ENCODE measurements around the gene ARHGEF1.
"Not testable (repeated sequence)": the region's sequence is repeated elsewhere in the genome, so short reads cannot be mapped to it uniquely, and the experiment has no call there.

ARHGEF1 gene

DNA sequence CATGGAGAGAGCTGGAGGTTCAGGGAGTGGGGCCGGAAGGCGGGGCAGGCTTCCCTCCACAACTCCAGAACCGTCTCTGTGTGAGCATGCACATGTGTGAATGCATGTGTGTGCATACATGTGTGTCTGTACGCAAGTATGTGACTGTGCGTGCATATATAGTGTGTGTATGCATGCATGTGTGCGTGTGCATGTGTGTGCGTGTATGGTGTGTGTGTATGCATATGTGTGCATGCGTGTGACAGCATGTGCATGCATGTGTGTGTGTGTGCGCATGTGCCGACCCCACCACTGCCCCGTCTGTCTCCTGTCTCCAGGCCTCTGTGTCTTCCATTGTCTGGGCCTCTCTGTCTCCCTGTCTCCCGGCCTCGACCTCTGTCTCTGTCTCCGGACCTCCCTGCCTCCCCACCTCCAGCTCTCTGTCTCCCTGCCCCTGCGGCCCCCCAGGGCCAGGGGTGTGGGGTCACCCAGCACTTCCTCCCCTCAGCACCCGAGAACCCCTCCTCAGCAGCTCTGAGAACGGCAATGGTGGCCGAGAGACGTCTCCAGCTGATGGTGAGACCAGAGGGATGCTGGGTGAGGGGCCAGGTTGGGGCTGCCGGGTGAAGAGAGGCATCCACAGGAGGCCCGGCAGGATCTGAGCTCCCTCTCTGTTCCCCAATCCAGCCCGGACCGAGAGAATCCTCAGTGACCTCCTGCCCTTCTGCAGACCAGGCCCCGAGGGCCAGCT, 22.5 kb downstream of the ARHGEF1 start:
- DNase-seq (ENCODE audit: low read depth in 2 of 2): no peak

DNA sequence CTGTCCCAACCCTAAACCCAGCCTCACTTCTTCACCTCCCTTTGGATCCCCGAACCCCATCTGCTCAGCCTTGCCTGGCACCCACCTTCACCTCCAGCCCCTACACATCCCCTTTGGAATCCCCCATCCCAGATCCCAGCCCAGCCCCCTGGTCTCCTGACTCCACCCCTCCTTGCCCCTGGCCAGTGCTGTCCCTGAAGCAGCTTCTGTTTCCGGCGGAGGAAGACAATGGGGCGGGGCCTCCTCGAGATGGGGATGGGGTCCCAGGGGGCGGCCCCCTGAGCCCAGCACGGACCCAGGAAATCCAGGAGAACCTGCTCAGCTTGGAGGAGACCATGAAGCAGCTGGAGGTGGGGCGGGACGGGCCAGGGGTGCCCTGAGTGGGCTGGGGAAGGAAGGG, 23.3 kb downstream of the ARHGEF1 start:
- DNase-seq (ENCODE audit: low read depth in 2 of 2): no peak

DNA sequence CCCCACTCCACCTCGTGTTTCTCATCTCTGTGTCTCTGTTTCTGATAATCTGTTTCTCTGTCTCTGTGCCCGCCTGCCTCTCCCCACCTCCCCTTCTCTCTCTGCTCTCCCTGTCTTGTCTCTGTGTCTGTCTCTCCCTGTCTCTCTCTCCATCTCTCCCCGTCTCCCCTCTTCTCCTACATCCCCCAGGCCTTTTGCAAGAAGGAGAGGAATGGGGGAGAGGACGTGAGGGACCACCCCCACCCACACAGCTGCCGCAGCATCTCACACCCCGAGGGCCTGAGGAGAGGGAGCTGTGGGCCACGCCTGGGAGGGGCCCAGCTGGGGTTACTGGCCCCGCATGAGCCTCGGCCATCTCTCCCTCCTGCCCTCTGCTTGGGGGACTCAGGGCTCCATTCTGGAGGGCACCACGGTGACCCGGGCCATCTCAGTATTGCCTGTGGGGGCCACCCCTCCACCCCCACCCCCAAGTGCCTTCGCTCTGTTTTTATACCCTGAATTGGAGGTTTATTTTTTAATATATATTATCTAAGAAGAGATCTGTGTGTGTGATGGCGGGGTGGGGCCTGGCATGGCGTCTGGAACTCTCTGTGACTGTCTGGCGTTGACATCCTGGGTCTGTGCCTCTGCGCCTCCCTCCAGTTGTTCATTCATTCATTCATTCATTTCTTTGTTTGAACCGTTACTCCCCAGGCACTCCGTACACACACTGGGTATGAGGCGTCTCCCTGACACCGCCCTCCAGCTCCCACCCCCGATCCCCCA, 24.1 kb downstream of the ARHGEF1 start:
- DNase-seq (ENCODE audit: low read depth in 2 of 2): no peak

DNA sequence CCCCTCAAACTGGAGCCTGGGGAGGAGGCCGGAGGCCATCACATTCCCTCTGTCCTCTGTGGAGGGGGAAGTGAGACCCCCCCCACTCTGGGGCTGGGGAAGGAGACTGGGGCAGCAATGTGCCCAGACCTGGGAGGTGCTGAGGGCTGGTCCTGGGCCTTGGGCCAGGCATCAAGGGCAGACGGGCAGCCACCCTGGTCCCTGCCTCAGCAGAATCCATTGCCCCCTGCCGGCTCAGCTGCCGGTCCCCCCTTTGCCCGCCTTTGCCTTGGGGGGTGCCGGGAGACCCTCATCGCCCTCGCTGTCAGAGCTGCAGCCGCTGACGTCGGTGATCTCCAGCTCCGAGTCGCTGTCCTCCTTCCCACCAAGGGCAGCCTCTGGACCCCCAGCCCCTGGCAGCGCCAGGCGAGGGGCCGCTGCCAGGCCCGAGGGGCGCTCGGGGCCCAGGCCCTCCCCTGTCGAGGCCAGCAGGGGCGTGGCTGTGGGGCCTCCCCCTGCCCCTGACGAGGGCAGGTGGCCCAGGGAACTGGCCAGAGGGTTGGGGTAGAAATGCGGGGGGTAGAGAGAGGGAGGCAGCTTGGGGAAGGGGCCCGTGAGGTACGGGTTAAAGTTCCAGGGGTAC, 25.1 kb downstream of the ARHGEF1 start:
- no peak for DNase-seq (ENCODE audit: low read depth in 2 of 2)

DNA sequence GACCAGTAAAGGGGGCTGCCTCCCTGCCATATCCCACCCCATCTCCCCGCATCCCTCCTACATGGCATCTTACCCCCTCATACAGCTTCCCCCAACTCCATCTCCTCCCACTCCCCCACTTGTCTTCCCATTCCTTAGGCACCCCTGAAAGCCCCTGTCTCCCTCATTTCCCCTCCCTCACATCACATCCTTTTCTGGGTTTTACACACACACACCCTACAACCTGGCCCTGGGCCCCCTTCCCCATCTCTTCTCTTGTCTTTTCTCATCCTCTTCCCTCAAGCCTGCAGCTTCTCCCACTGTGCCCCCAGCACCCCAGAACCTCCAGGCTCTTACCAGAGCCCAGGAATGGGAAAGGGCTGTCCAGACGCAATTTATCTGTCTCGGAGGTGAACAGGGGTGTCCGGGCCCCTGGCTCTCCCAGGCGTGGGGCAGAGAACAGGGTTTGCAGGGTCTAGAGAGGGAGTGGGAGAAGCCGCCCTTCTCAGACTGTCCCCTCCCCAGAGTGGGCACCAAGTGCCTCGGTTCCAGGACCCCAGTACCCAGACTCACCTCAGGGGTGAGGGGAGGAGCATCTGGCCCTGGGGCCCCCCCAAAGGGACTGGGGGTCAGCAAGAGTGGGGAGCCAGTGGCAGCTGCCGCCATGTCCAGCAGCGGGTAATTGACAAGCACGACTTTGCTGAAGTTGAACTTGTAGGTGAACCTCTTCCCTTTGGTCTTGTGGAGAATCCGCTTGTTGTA, 25.9 kb downstream of the ARHGEF1 start:
- no peak for DNase-seq (ENCODE audit: low read depth in 2 of 2)

DNA sequence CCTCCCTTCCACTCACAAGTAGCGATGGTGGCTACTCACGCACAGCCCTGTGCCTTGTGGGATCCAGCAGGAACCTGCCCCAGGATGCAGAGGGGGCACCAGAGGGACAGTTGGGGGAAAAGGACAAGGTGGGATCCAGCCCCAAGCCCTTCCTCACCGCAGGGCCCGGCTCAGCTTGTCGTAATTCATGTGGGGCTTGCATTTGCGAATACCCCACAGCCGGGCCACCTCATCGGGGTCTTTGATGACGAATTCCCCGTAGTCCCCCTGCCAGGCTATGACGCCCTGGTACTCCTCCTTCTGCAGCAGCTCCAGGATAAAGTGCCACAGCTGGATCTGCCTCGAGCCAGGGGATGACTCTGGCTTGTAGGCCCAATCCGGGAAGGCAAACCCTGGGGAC, 26.7 kb downstream of the ARHGEF1 start:
- DNase-seq (ENCODE audit: low read depth in 2 of 2): no peak

DNA sequence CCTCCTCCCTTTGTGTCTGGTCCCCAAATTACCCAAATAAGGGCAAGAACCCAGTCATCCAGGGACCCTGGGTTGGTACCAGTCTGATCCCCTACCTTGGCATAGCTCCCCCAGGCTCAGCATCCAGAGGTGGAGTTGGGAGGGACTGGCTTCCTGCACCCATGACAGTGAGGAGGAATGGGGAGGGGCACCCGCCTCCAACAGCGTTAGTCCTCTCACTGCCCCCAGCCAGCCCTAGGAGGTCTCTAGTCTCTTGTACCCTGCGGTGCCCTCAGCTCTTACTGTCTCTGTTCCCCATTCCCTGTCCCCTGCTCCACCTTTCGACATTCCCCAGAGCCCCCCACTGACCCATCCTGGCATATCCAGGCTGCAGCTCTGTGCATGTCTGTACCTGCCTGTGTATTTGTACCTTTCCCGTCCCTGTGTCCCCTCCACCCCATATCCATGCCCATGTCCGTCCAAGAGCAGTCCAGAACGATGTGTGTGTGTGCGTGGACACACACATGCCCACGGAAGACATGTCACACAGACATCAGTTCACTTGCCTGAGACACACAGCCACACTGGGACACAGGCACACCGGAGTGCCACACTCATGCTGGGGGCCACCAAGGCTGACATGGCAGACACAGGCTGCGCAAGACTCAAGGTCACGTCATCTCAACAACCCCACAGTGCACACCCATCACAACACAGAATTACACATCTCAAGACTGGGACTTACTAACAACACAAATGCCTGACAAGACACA, 27.4 kb downstream of the ARHGEF1 start:
- DNase-seq (ENCODE audit: low read depth in 2 of 2): no peak

DNA sequence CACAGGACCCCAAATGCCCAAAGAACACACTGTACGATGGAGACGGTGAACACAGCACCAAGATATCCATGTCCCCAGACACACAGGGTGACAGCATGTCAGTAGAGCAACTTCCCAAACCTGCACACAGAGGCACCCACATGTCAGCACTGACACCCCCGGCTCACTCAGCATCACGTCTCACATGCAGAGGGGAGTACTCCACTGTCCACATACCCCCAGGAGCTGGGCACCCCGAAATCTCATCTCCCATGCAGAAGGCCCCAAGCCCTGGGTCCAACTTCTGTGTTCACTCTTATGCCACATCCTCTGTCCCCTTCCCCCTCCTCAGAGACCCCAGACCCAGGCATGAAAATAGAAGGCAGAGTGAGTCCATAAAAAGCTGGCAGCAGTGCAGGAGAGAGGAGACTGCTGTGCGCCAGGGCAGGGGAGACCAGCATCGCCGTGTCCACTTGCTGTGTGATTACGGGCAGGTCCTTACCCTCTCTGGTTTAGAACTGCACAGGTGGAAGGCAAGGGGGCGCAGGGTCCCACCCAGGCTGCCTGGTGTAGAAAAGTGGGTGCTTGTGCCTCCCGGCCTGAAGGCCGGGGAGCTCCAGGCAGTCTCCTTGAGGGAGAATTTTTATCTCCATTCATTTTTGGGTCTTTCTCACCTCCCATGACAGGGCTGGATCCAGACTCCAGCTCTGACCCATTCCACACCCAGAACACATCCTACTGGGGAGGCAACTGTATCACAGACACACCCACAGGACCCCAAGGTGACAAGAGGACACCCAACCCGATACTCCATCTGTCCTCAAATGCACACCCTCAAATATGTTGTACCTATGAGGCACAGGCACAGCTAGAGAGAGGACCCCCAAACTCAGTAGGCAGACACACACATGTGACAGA, 28.3 kb downstream of the ARHGEF1 start:
- DNase-seq (ENCODE audit: low read depth in 2 of 2): no peak

DNA sequence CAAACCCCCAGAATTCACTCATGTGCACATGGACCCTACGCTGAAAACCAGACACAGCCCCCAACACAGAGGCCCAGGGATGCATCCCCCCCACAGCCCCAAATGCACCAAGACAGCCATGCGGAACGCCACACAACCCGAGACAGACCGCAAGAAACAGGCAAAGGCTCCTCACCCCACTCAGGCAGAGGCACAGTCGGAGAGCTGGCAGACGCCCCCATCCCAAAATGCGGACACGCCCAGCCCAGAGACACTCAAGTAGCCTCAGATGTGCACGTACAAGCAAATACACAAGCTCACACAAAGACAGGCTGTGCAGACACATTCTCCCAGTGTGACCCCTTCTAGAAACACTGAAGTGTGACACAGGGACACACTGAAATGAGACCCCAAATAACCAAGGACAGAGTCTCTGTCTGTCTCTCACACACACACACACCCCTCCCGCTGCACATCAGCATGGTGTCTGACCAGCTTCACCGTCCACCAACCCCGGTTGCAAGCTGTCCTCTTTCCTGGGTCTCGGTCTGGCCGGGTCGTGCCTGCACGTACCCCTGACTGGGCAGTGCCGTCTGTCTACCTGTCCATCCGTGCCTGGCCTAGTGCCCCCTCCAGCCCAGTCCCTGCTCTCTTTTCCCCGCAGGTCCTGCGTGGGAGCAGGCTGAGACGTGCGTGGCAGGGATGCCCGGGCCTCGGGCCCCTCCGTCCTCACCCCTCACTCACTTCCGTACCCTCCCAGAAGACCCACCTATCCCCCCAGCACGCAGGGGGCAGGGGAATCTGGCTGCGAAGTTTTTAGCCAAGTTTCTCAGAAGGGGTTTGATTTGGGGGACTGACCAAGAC, 29.1 kb downstream of the ARHGEF1 start:
- no peak for DNase-seq (ENCODE audit: low read depth in 2 of 2)

DNA sequence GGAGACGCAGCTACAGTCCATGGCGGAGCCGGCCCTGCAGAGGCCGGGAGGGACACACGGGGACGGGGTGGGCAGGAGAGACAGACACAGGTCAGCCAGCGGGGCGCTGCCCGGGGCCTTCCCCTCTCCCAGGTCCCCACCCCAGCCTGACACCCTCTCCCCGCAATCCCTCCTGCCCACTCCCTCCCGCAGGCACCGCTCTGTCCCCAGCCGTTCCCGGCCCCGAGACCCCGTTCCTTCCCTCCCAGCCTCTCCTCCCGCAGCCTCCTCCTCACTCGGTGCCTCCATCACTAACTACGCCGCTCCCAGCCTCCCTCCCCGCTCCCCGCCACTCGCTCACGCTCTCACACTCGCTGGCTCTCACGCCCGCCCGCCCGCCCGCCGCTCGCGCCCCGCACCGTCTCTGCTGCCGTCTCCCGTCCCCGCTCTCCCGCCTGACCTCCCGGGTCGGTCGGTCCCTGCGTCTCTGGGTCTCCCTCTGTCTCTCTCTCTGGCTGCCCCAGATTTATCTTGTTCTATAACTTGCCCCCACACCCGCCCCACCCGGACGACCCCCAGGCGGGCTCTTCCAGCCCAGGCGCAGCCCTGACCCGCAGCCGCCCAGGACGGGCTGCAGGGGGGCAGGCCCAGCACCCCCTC, 30.0 kb downstream of the ARHGEF1 start:
- DNase-seq (ENCODE audit: low read depth in 2 of 2): no peak

DNA sequence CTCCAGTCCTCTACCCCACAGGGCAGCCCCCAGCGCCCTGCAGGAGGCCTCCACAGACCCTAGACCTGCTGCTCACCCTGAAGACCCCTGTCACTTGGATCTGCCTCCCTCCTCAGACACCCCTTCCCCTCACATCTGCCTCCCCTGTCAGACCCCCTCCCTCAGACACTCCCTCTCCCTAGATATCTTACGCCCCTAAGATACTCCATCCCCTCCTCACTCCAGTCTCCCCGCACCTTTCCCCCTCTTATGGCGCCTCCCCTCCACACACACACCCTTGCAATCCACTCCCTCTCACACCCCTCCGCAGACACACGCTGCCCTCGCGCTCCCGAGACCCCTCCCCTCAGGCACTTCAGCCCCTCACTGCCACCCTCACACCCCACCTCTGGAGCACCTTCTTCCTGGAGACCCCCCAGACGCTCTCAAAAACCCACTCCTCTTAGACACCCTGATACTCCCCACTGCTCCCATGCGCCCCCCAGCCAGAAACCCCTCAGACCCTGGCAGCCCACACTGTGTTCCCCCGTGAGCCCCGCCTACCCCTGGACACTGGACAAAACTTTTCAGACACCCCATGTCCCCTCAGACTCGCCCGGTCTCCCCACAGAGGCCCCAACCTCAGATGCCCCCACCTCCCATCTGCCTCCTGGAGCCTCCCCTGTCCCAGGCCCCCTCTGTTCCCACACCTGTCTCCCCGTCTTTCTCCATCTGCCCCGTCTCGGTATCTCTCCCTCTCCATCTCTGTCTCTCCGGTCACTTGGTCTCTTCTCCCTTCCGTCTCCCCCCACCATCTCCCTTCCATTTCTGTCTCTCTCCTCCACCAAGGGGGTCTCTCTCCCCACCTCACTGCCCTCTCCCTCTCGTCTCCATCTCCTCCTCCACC, 30.8 kb downstream of the ARHGEF1 start:
- DNase-seq (ENCODE audit: low read depth in 2 of 2): no peak

DNA sequence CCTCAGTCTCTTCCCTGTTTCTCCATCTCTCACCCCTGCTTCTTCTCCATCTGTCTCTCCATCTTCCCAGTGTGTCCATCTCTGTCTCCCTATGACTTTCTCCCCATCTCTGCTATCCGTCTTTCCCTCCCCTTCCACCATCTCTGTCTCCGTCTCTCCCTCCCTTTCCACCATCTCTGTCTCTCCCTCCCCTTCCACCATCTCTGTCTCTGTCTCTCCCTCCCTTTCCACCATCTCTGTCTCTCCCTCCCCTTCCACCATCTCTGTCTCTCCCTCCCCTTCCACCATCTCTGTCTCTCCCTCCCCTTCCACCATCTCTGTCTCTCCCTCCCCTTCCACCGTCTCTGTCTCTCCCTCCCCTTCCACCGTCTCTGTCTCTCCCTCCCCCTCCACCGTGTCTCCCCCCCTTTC, 31.4 kb downstream of the ARHGEF1 start:
- not testable (repeated sequence) for DNase-seq (ENCODE audit: low read depth in 2 of 2)

DNA sequence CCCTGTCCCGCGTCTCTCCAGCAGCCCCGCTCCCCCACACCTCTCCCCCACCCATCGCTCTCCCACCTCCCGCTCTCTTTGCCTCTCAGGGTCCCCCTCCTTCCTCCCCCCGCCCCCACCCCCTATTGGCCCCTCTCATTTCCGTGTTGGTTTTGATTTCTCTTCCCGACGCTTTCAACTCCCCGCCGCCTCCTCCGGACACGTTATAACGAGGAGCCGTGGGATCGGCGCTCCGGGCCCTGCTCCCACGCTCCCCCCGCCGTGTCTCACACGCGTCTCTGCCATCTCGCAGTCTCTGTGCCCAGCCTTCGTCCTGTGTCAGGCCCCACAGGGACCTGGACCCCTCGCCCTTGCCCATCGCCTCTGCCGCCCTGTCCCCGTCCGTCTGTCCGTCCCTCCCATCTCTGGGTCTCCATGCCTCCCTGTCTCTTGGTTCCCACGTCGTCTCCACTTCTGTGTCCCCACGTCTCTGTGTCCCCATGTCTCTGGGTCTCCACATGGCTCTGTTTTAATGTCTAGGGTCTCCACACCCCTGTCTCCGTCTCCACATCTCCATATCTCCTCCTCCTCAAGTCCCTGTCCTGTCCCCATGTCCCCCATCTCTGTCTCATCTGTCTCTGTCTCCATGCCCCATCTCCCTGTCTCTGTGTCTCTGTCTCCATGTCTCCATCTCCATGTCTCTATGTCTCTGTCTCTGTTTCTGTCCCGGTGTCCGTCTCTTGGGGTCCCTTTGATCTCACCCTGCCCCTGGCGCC, 32.2 kb downstream of the ARHGEF1 start:
- no peak for DNase-seq (ENCODE audit: low read depth in 2 of 2)

DNA sequence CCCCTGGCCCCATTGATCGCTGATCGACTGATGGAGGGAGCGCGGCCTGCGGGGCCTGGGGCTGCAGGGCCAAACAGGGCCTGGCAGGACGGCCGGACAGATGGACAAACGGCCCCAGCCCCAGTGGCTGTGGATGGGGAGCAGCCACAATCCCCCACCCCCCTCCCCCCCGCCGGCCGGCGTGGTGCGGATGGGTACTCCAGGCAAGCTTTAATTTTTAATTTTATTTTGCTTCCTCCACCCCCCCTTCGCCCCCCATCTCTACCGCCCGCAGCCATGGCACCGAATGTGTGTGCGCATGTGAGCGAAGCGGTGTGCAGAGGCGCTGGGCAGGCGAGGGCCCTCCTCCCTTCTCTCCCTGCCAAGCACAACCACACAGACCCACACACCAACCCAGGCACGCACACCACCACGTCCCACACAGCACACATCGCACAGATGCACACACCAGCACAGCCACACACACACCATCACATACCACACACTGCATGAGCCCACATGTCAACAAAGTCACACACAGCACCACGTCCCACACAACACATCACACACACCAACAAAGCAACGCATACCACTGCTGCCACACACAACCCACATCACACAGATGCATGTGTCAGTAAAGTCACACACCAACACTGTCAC, 32.9 kb downstream of the ARHGEF1 start:
- no peak for DNase-seq (ENCODE audit: low read depth in 2 of 2)

DNA sequence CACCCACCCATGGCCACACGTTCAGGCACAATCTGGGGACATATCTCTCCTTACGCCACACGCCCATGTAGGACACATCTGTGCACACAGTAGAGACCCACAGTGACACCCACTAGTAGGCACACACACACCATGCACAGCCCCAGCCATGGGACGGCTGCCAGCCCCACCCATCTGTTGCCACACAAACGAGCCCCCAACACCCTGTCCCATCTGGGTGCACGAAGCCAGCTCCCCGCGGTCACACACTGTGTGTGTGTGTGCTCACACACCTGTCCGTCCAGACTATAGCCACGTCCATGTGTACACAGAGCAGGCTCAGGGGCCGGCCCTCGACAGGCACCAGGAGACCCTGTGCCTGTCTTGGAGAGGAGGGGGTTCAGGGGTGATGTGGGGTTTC, 34.7 kb downstream of the ARHGEF1 start:
- DNase-seq (ENCODE audit: low read depth in 2 of 2): no peak

DNA sequence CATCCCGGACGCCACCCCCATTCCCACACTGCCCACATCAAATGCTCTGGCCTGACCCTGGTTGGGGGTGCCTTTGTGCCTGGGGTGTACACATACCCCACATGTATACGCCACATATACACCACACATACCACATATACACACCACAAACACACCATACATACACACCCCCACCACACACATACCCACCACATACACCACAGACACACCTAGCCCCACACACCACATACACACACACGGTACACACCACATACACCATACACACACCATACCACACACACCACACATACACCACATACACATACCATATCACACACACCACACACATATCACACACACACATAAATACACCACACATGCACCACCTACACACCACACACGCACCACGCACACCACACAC, 35.1 kb downstream of the ARHGEF1 start:
- no peak for DNase-seq (ENCODE audit: low read depth in 2 of 2)
